ENCODE results near the gene MAB21L4. TPM values are rescaled to one million over a fixed set of nuclear protein-coding genes. Genes with fewer than 3 reads are reported as not detected.

MAB21L4 gene
- total and polyA plus RNA-seq, 10 donors: 0.04 to 0.70 (median 0.23) TPM; not detected in 6

- no peak overlapping the region for H3K27ac ChIP-seq
- TF ChIP-seq POLR2AphosphoS5 (IDR thresholded peaks at IDR 0.05): peak; percentile 39 to 49 (median 45)
- TF ChIP-seq, protein P1, sequence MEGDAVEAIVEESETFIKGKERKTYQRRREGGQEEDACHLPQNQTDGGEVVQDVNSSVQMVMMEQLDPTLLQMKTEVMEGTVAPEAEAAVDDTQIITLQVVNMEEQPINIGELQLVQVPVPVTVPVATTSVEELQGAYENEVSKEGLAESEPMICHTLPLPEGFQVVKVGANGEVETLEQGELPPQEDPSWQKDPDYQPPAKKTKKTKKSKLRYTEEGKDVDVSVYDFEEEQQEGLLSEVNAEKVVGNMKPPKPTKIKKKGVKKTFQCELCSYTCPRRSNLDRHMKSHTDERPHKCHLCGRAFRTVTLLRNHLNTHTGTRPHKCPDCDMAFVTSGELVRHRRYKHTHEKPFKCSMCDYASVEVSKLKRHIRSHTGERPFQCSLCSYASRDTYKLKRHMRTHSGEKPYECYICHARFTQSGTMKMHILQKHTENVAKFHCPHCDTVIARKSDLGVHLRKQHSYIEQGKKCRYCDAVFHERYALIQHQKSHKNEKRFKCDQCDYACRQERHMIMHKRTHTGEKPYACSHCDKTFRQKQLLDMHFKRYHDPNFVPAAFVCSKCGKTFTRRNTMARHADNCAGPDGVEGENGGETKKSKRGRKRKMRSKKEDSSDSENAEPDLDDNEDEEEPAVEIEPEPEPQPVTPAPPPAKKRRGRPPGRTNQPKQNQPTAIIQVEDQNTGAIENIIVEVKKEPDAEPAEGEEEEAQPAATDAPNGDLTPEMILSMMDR (IDR thresholded peaks at IDR 0.05 in 8 of 11, conservative IDR thresholded peaks at IDR 0.05 in 3 of 11): peak; percentile 86 to 99 (median 94)
- no peak for TF ChIP-seq POLR2A (IDR thresholded peaks at IDR 0.05)
- H3K36me3 ChIP-seq: no peaks in the 10 kb centered on the region
- H3K9me3 ChIP-seq: peaks cover 0 to 24% (median 19%) of the 10 kb centered on the region in 8 donors
- peaks cover 0 to 10% (median 3%) of the 10 kb centered on the region in 6 donors for H3K4me1 ChIP-seq
- DNase-seq: peak; percentile 91
- H3K27me3 ChIP-seq (replicated peaks in 1 of 7): peaks cover 0 to 9% (median 0%) of the 10 kb centered on the region in 7 donors
- WGBS, 5 donors: 43 to 49% (median 44%) methylated on average over 25 to 33 of the region's 33 CpGs
- H3K4me3 ChIP-seq: no peak overlapping the region
- intact Hi-C loops (cut with DNase I; ENCODE audit: low total_unique reads): loop anchor here (10.0 kb wide), 1 partner anchor 213 kb away; no protein-coding TSS in a partner anchor
Observed at GRCh38 chr2:240851078-240851991, 44.6 kb downstream of the MAB21L4 start.

DNA sequence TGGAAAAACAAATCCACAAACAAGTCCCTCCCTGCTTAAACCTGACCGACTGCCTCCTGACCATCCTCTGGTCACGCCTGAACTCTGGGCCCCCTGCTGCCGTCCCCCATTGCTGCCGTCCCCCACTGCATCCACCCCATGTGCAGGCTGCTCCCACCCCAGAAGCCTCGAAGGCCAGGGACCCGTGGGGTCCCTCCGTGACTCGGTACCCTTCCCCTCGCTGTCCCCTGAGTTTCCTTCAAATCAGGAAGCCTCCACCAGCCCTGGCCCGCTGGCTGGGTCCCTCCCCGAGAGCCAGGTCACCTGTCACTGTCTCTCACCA, 45.2 kb downstream of the MAB21L4 start:
- Histone ChIP-seq H3K36me3 (no peaks in the 10 kb centered on the region), H3K4me3 (no peak overlapping the region), H3K4me1 (peaks cover 0 to 10% (median 3%) of the 10 kb centered on the region in 6 donors), H3K9me3 (peaks cover 0 to 24% (median 19%) of the 10 kb centered on the region in 8 donors), H3K27ac (peak overlapping the region in 1 of 8 donors; percentile 54), H3K27me3 (replicated peaks in 1 of 7) (peaks cover 0 to 9% (median 0%) of the 10 kb centered on the region in 7 donors)
- no peak for TF ChIP-seq POLR2A (IDR thresholded peaks at IDR 0.05)
- no peak for TF ChIP-seq POLR2AphosphoS5 (IDR thresholded peaks at IDR 0.05)
- TF ChIP-seq, protein P1 (IDR thresholded peaks at IDR 0.05 in 8 of 11, conservative IDR thresholded peaks at IDR 0.05 in 3 of 11): no peak
- WGBS, 5 donors: 64 to 78% (median 71%) methylated on average over 11 of the region's 11 CpGs
- DNase-seq: peak; percentile 72
- intact Hi-C loops (cut with DNase I; ENCODE audit: low total_unique reads): loop anchor here (10.0 kb wide), 1 partner anchor 214 kb away; no protein-coding TSS in a partner anchor

- peak; percentile 60 for DNase-seq
- TF ChIP-seq, protein P1 (IDR thresholded peaks at IDR 0.05 in 8 of 11, conservative IDR thresholded peaks at IDR 0.05 in 3 of 11): no peak
- TF ChIP-seq POLR2AphosphoS5 (IDR thresholded peaks at IDR 0.05) (peak in 1 of 3 donors; percentile 3), POLR2A (IDR thresholded peaks at IDR 0.05) (no peak)
- no peaks in the 10 kb centered on the region for H3K36me3 ChIP-seq
Observed at GRCh38 chr2:240850026-240850425, 45.9 kb downstream of the MAB21L4 start.

More at GRCh38 chr2:240850026-240850425, 45.9 kb downstream of the MAB21L4 start:
- Histone ChIP-seq H3K27ac (peak overlapping the region in 3 of 8 donors; percentile 8 to 54 (median 33)), H3K4me1 (peaks cover 0 to 10% (median 3%) of the 10 kb centered on the region in 6 donors), H3K4me3 (no peak overlapping the region), H3K27me3 (replicated peaks in 1 of 7) (peaks cover 0 to 9% (median 0%) of the 10 kb centered on the region in 7 donors), H3K9me3 (peaks cover 0 to 24% (median 15%) of the 10 kb centered on the region in 8 donors)
- intact Hi-C loops (cut with DNase I; ENCODE audit: low total_unique reads): loop anchor here (10.0 kb wide), 1 partner anchor 215 kb away; no protein-coding TSS in a partner anchor
- 78 to 89% (median 87%) methylated on average over 8 to 11 of the region's 11 CpGs for WGBS, 5 donors
